NCI-H510A (cell line): ENCODE results near the gene CNPY3.
"Not testable (repeated sequence)": the region's sequence is repeated elsewhere in the genome, so short reads cannot be mapped to it uniquely, and the experiment has no call there.

Experiments used
- DNase-seq: peaks from one replicate; lab custom pipeline; 2025; lab: John Stamatoyannopoulos, UW

CNPY3 gene

GRCh38 chr6:42928986-42929820, at the start of gene CNPY3:
TSS of gene CNPY3 (plus strand) at chr6:42929480. CDS start at chr6:42929571, 91 bp downstream.
- DNase-seq = peak; percentile 99

DNA sequence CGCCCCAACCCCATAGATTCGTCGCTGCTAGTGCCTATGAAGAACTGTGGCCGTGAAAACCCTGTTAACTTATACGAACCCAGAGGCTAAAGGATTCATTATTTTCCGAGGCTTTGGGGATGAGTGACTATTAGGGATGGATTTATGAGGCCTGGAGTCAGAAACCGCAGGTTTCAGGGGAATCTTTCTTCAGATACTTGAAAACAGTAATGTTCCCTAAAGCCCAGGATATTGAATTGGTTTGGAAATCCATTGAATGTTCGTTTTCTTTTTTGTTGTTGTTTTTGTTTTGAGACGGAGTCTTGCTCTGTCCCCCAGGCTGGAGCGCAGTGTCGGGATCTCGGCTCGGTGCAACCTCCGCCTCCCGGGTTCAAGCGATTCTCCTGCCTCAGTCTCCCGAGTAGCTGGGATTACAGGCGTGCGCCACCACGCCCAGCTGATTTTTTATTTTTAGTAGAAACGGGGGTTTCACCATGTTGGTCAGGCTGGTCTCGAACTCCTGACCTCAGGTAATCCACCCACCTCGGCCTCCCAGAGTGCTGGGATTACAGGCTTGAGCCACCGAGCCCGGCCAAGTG, 49.0 kb upstream of the CNPY3 start:
- not testable (repeated sequence) for DNase-seq

GRCh38 chr6:42880871-42881270, 48.4 kb upstream of the CNPY3 start:
- not testable (repeated sequence) for DNase-seq

- no peak for DNase-seq
Measured at GRCh38 chr6:42885702-42886101, 43.6 kb upstream of the CNPY3 start.

- not testable (repeated sequence) for DNase-seq
Measured at GRCh38 chr6:42888201-42888600, 41.1 kb upstream of the CNPY3 start.

GRCh38 chr6:42889815-42890214, 39.5 kb upstream of the CNPY3 start:
- DNase-seq = no peak

DNA sequence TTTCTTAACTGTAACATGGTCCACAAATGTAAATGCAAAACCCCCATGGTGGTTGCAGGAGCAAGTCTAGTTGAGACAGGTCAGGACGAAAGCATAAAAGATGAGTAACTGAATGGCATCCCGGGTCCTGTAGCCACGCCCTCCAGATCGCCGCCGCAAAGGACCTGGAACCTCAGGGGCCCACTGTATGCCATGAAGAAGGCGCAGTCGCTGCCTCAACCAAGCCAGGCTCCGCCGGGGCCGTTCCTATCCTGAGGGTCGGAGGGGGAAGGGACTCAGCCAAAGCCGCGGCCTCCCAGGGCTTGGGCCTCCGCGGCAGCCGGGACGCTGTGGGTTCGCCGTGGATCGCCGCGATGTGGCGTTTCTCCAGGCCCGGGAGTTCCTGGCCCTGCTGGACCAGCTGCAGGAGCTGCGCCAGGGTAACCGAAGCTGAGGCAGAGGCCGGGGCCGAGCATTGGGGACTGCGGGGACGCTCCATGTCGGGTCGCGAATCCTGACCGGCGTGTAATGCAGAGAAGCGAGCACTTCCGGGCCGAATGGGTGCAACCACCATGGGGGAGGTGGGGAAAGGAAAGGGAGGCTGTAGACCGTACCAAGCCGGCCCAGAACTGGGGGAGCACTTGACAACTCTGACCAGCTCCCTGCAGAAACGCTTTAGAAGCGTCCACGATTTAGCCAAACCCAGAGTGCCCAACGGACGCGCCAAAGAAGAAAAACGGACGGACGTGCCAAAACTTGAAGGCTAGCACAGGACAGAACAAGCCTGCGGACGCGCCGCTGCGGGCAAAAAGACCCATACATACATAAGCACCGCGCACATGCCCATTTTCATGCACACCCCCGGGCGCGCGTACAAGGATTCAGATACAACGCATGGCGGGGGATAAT, 38.7 kb upstream of the CNPY3 start:
- peak; percentile 96 for DNase-seq

DNA sequence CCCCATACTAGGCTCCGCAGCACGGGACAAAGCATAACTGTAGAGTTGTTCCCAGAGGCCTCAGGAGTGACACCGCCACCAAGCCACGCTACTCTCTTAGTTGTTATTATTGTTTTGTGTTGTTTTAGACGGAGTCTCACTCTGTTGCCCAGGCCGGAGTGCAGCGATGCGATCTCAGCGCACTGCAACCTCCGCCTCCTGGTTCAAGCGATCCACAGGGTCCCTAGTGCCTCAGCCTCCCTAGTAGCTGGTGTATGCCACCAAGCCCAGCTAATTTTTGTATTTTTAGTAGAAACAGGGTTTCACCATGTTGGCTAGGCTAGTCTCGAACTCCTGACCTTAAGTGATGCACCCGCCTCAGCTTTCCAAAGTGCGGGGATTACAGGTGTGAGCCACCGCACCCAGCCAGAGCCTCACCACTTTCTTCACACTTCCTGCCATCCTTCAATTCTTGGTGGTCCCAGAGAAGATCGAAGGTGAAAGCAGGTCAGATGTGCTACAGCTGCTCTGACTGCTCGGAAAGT, 38.0 kb upstream of the CNPY3 start:
- DNase-seq = no peak

GRCh38 chr6:42894041-42894828, 35.0 kb upstream of the CNPY3 start:
- DNase-seq = not testable (repeated sequence)

DNA sequence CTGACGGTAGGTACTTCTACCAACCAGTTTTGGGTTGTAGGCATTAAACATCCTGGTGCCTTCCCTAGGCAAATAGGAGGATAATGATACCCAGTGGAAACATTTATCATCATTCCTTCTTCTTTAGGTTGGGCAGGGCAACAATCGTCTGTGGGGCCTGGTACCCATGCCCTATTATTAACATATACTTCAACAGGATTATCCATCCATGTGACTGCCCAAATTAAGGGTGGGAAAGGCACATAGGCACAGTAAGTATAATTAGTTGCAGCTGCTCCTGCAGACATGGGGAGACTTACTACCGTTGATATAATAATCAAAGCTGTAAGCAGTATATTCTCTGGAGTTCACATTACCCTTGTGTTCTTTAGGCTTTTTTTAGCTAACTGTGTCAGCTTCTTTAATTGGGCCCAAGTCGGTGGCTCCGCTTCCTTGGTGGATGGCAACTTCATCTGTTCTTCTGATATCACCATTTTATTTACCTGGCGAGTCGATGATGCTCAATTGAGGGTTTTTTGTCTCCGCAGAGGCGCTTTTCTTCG, 33.0 kb upstream of the CNPY3 start:
- no peak for DNase-seq

- DNase-seq = peak; percentile 44
Measured at GRCh38 chr6:42898891-42899361, 30.4 kb upstream of the CNPY3 start.

- DNase-seq = no peak
Measured at GRCh38 chr6:42899871-42900270, 29.4 kb upstream of the CNPY3 start.

GRCh38 chr6:42901538-42901957, 27.7 kb upstream of the CNPY3 start:
- DNase-seq = peak; percentile 71

DNA sequence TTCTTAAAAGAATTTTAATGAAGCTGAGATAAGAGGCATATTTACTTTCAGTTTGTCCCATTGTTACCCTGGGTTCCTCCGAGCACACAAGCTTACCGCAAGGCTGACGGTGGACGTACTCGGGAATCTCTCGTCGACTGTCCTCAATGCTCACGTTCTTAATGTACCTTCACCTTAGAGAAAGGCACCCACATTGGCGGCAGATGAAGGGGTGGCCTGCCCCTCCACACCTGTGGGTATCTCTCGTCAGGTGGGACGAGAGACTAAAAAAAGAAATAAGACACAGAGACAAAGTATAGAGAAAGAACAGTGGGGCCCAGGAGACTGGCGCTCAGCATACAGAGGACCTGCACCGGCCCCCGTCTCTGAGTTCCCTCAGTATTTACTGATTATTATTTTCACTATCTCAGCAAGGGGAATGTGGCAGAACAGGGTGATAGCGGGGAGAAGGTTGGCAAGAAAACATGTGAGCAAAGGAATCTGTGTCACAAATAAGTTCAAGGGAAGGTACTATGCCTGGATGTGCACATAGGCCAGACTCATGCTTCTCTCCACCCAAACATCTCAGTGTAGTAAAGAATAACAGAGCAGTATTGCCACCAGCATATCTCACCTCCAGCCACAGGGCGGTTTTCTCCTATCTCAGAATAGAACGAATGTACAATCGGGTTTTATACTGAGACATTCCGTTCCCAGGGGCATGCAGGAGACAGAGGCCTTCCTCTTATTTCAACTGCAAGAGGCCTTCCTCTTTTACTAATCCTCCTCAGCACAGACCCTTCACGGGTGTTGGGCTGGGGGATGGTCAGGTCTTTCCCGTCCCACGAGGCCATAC, 26.6 kb upstream of the CNPY3 start:
- DNase-seq = not testable (repeated sequence)

- DNase-seq = no peak
Measured at GRCh38 chr6:42904467-42904866, 24.8 kb upstream of the CNPY3 start.

- DNase-seq = no peak
Measured at GRCh38 chr6:42907336-42907735, 21.9 kb upstream of the CNPY3 start.

DNA sequence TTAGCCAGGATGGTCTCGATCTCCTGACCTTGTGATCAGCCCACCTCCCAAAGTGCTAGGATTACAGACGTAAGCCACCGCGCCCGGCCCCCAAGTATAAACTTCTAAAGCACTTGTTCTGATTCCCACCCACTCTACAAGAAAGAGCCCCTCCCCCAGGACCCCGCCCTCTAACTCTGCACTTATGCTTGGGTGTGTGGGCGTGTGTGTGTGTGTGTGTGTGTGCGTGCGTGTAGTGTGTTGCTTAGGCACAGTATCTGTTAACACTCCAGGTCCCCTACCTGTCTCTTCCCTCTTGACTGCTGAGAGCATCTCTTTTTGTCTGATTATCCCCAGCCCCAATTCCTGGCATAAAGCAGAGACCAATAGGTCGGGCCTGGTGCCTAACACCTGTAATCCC, 19.4 kb upstream of the CNPY3 start:
- DNase-seq = no peak

- no peak for DNase-seq
Measured at GRCh38 chr6:42911171-42912021, 17.9 kb upstream of the CNPY3 start.

DNA sequence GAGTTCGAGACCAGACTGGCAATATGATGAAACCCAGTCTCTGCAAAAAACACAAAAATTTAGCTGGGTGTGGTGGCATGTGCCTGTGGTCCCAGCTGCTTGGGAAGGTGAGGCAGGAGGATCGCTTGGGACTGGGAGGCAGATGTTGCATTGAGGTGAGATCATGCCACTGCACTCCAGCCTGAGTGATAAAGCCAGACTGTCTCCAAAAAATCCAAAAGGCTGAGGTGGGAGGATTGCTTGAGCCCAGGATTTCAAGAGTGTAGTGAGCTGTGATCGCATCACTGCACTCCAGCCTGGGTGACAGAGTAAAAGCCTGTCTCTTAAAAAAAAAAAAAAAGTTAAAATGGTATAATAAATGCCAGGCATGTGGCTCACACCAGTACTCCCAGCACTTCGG, 14.7 kb upstream of the CNPY3 start:
- DNase-seq = no peak
